ENCODE measurements around the gene RNF14.

DNA sequence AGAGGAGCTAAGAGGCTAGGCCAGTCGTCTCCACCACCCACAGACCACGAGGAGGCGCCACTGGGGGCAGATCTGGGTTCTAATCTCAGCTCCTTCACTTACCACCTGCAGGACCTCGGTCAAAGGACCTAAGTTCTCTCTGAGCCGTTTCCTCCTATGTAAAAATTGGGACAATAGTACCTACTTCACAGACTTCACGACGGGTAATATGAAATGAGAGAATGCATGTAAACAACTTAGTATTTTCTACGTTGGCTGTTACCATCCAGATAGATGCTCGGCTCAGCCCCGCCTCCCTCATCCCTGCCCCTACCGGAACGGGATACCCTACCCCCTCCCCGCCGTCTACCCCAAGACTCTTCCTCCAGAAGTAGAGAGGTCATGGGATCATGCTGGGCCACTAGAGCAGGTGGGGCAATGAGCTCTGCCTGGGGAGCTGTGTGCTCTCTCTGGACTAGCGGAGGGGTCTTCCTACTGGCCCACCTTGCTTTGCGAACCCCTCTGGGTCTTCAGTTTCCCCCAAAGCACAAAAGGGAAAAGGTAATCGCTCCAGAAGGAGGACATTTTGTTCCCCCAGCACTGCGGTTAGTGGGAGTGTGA lies 43.4 kb downstream of the RNF14 start:
- TF ChIP-seq POLR2AphosphoS5 (IDR thresholded peaks at IDR 0.05) (no peak), POLR2A (IDR thresholded peaks at IDR 0.05) (no peak), EP300 (IDR thresholded peaks at IDR 0.05) (no peak)
- TF ChIP-seq, protein P1, sequence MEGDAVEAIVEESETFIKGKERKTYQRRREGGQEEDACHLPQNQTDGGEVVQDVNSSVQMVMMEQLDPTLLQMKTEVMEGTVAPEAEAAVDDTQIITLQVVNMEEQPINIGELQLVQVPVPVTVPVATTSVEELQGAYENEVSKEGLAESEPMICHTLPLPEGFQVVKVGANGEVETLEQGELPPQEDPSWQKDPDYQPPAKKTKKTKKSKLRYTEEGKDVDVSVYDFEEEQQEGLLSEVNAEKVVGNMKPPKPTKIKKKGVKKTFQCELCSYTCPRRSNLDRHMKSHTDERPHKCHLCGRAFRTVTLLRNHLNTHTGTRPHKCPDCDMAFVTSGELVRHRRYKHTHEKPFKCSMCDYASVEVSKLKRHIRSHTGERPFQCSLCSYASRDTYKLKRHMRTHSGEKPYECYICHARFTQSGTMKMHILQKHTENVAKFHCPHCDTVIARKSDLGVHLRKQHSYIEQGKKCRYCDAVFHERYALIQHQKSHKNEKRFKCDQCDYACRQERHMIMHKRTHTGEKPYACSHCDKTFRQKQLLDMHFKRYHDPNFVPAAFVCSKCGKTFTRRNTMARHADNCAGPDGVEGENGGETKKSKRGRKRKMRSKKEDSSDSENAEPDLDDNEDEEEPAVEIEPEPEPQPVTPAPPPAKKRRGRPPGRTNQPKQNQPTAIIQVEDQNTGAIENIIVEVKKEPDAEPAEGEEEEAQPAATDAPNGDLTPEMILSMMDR (IDR thresholded peaks at IDR 0.05), result no peak
